Kasumi-1 (cell line): ENCODE measurements around the gene MLEC.

Experiments
- DNase-seq, 2 experiments: peaks; one replicate each; lab custom pipeline; 2025; lab: John Stamatoyannopoulos, UW

Gene MLEC

DNA sequence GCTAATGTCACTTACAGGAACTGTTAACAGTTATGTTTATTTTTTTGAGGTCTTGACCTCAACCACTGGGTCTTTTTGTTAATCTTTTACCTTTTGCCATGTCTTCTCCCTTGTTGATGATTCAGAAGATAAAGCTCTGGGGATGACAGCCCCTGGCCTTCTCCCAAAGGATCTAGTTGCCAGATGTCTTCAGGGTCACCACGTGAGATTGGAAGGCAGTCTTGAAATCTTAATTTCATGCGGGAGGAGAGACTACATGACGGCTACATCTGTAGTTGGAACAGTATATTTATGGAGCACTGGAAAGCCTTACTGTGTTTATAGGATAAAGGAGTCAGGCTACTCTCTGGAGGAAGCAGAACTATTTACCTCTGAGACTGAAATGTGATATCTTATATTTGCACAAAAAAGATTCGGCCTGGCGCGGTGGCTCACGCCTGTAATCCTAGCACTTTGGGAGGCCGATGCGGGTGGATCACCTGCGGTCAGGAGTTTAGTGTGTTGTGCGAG, 5.6 kb downstream of the MLEC start:
- no peak for DNase-seq

DNA sequence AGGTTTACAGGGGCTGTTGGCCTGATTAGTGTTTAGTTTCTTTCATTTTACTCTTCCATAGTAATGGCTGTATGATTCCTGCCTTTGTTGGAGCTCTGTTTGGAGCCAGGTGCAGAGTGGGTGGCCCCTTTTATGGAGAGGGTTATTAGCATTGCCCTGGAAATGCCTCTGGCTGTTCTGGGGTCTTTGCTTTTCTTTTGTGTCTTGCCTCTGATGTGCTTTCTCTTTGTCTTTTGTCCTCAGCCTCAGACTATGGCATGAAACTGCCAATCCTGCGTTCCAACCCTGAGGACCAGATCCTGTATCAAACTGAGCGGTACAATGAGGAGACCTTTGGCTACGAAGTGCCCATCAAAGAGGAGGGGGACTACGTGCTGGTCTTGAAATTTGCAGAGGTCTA, 6.9 kb downstream of the MLEC start:
- DNase-seq = no peak

GRCh38 chr12:120696626-120697025, 9.7 kb downstream of the MLEC start:
- no peak for DNase-seq

DNA sequence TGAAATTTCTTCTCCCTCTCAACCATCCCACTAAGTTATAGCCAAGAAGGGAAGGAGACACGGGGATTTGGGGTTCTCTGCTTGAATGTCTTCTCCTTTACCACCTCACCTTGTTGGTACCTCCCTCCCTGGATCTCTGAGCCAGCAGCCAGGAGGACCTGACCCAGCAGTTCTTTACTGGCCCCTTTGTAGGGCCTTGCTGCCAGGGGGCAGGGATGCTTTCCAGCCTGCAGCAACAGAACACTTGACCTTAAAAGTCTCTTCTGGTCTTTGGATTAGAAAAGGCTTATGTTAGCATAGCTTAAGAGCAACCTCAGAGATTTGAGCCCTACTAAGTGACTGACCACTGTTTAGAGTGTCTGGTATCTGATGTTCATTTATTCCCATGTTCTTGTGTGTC, 10.4 kb downstream of the MLEC start:
- no peak for DNase-seq

DNA sequence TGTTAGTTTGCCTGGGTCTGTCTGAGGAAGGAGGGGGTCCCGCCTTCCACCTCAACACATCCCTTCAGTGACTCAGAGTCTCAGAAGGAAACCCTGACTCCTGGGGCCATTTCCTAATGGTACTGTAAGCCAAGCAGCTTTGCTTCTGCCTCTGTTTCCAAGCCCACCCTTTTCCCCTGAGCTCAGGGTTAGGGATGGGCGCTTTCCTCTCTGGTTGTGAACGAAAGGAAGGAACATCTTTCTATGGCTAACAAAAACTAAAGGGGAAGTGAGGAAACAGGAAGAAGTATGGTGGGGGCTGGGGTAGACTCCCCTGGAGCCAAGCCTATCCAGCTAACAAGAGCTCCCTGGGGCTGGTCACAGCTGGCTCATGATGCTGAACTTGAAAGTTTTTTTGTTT, 11.7 kb downstream of the MLEC start:
- DNase-seq = peak; percentile 76 to 79

- DNase-seq = no peak
These were observed 12.6 kb downstream of the MLEC start for GRCh38 chr12:120699553-120699952.

- DNase-seq = no peak
These were observed 13.9 kb downstream of the MLEC start for GRCh38 chr12:120700886-120701285.

DNA sequence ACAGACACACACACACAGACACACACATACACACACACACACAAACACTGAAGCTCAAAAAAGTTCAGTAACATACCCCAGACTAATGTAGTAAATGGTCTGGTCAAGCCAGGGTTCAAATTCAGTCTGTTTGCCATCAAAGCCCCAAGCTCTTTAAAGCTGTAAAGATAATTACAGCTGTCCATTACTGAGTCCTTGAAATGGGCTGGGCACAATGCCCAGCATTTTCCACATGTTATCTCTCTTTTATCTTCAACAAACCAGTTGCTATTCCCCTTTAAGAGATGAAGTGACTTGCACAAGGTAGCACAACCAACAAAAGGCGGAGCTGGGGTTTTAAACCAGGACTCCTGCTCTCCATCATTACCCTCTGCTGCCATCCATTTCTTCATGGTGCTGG, 15.7 kb downstream of the MLEC start:
- no peak for DNase-seq

DNA sequence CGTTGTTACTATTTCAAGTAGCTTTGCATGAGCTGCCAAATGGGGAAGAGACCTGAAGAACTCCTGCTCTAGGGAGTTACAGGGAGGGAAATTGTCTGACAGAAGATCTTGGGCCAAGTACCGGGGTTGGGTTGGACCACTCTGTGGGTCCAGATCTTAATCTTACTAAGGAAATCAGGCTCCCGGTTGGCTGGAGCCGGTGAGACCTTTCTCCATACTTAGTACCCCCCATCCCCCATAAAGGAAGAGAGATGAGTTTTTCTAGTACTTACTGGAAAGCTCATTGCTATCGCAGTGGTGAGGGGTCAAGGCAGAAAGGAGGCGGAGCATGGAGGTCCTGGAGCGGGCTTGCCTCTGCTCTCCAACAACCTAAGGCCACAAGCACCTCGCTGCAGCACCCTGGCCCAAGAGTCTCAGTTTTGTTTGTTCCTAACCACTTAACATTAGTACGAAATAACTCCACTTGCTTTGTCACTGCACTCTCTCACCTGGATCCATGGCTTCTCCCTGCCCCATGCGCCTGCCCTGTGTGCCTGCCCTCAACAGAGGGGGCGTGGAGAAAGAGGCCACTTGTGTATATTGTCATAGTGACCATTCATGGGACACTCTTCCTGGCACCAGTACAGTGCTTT, 16.5 kb downstream of the MLEC start:
- no peak for DNase-seq

- DNase-seq = no peak
These were observed 18.7 kb downstream of the MLEC start for GRCh38 chr12:120705618-120706017.

- no peak for DNase-seq
These were observed 19.1 kb downstream of the MLEC start for GRCh38 chr12:120706029-120706428.

- DNase-seq = no peak
These were observed 21.7 kb downstream of the MLEC start for GRCh38 chr12:120708651-120709050.

DNA sequence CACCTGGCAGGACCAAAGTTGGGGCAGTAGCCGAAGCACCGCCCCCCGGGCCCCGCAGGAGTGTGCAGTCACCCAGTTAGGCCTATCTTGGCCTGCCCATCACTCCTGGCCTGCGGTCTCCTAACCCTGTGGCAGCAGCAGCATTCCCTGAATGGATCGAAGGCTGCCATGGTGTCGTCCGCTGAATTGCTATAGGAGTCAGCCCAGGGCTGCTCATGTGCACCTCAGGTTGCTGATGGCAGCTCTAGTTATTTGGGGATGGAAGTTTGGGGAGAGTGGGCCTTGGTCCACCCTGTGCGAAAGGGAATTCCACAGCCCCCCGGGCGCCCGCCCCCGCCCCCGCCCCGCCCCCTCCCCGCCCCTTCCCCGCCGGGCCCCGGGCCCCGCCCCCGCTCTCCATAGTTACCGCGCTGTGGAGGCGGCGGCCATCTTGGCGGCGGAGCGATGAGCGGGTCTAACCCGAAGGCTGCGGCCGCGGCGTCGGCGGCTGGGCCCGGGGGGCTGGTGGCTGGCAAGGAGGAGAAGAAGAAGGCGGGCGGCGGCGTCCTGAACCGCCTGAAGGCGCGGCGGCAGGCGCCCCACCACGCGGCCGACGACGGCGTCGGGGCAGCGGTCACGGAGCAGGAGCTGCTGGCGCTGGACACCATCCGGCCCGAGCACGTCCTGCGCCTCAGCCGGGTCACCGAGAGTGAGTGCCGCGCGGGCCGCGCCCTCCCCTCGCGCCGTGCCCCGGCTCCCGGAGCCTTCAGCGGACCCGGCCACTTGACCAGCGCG, 23.3 kb downstream of the MLEC start, which contains the start of gene UNC119B:
Gene UNC119B (plus strand): TSS at position 428 of the 774 bp plus-strand sequence. CDS start 17 bp downstream, at position 445.
- peak; percentile 49 to 55 for DNase-seq

DNA sequence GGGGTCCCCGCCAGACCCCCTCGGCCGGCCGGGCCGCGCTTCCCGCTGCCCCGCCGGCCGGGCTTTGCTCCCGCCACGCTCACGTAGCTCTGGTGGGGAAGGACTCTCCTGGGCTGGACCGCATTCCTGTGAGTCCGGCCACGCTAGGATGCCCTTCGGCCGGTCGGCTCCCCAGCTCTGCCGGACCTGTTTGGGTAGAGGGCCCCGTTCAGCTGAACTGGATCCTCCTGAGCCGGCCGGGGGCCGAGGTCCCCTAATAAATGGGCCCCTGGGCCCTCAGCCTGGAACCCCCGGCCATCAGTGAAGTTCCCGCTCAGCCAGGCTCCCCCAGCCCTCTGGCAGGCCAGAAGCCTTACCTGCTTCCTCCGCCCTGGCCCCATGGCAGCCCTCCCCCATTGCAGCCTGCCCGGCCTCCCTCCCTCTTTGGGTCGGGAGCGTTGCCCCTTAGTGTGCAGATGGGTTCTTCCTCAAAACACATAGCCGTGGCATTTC, 23.9 kb downstream of the MLEC start:
- DNase-seq = peak in 1 of 2 experiments; percentile 25

GRCh38 chr12:120711411-120711810, 24.5 kb downstream of the MLEC start:
- DNase-seq = no peak

DNA sequence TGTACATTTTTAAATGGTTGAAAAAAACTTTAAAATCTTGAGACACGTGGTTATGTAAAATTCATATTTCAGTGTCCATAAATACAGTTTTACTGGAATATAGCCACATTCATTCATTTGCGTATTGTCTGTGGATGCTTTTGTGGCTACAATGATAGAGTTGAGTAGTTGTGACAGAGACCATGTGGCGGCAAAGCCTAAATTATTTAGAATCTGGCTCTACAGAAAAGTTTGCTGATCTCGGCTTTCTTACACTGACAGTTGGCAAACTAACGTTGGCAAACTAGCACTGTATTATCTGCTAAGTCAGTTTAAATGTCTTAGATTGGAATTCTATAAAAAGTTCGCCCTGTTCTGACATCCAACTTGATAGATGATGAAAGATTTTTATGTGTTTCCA, 25.7 kb downstream of the MLEC start:
- DNase-seq = no peak

- peak; percentile 93 to 94 for DNase-seq
These were observed 27.0 kb downstream of the MLEC start for GRCh38 chr12:120713861-120714482.

GRCh38 chr12:120718055-120718454, 31.1 kb downstream of the MLEC start:
- DNase-seq = no peak

DNA sequence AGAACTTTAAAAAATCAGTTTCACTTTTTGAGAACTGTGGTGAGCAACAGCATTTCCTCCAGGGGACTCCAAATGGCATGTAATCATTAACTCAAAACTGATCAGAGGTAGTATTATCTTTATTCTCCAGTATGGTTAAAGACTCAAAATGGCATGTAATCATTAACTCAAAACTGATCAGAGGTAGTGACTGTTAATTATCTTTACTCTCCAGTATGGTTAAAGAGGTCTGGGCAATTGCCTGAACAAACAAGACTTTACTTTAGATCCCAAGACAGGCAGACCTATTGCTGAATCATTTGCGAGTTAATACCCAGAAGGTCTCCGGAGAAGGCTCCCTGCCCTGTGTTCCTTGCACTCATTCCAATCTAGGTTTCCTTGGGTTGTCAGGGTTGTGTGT, 32.1 kb downstream of the MLEC start:
- no peak for DNase-seq

- DNase-seq = peak; percentile 58 to 69
These were observed 32.7 kb downstream of the MLEC start for GRCh38 chr12:120719496-120720233.

DNA sequence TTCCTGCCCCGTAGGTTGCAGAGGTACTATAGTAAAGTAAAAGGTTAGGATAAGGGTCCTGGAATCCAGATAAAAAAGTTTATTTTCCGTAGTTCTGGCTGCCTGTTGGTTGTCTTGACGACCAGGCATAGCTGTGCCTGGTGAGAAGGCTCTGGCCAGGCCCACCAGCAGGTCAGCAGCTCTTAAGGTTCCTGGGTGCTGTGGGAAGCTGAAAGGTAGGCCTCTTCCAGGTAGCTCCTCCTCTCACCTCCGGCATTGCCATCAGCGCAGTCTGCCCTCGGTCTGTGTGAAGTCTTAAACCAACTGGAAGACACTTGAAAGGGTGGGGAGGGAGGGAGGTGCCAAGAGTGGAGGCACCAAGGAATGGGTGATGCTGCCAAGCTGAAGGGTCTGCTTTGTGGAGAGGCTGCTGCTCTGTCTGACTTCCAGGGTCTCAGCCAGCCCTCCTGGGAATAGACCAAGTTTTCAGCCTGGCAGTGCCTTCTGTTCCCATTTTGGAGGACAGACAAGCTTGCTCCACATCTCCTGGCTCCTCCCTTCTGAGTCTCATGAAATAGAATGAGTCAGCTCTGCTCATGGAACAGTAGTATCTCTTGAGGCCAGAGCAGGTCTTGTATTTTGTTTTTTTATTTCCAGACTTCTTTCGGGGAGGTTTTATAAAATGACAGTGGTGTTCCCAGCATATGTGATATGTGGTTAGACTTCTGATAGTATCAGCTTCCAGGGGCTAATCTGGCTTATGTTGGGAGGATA, 33.5 kb downstream of the MLEC start:
- DNase-seq = peak; percentile 79 to 80
